Measurements from ENCODE around the gene GAA. TPM values are rescaled to one million over a fixed set of nuclear protein-coding genes. Genes with fewer than 3 reads are reported as not detected.

The GAA gene
- 10 to 100 TPM; 38.7 to 43.1 TPM for total RNA-seq

GRCh38 chr17:80101011-80101945 is at the start of gene GAA:
GAA (plus strand) TSS chr17:80101581; CDS start chr17:80104587, 3,006 bp downstream.
- POLR2A ChIA-PET = interaction anchor here (0.6 to 1.4 kb wide), 4 partner anchors 16 to 354 kb away, joined by 3 to 5 read pairs (median 3); no protein-coding TSS in a partner anchor
- CTCF ChIA-PET = interaction anchor here (0.6 to 1.8 kb wide), 23 partner anchors 9 to 162 kb away, joined by 3 to 13 read pairs (median 4); partner anchors contain the start of gene EIF4A3

- ChIA-PET POLR2A (no interaction called here), CTCF (interaction anchor here (0.6 kb wide), 1 partner anchor 908 kb away, joined by 4 read pairs; no protein-coding TSS in a partner anchor)
Measured at GRCh38 chr17:80051681-80052080, 49.7 kb upstream of the GAA start.

DNA sequence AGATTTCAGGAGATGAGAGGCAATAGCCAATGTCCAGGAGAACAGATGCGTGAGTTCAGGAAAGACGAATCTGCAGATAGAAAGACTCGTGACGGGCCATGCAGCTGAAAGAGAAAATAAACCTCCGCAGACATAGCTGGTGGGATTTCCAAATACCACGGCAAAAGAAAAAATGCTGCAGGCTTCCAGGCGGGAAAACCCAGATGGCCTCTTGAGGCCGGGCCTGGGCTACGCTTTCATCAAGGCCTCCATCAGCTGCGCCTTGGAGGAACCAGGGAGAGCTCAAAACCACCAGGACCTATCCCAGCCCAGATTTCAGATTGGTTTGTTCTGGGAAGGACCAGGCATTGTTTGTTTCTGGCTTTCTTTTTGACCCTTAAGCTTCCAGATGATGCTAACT is 48.3 kb upstream of the GAA start:
- ChIA-PET CTCF (no interaction called here), POLR2A (no interaction called here)

DNA sequence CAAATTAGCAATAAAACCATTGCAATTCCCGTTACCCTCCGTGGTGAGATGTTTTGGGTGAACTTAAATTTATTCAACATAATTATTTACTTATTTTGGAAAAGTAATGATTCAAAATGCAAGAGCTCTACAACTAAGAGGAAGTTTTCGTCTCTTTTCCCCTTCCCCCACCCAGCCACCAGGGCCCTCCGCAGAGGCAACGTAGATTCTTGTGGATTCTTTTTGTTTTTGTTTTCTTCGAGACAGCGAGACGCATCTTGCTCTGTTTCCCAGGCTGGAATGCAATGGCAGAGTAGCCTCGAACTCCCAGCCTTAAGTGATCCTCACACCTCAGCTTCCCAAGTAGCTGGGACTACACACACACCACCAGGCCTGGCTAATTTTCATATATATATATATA is 45.8 kb upstream of the GAA start:
- CTCF ChIA-PET = interaction anchor here (1.3 kb wide), 1 partner anchor 47 kb away, joined by 3 read pairs; no protein-coding TSS in a partner anchor

DNA sequence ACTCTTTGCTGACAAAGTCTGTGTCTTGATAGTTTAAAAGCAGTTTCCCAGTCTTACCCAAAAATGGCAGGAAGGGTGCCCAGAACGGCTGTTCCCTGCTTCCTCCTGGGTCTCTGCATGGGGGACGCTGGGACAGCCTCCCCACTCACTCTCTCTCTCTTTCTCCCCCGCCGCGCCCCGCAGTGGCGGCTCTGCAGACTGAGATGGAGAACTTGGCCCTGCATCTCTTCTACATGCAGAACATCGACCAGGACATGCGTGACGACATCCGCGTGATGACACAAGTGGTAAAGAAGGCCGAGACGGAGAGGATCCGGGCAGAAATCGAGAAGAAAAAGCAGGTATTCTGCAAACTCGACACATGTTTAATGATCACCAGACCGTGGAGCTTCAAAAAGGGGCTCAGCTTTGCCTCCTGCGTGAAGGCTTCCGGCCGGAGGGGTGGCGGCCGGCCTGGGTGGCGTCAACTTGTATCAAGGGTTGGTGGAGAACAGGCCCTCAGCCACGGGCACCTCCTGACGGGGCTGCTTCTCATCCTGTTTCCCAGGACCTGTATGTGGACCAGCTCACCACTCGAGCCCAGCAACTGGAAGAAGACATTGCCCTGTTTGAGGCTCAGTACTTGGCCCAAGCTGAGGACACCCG is 42.9 kb upstream of the GAA start:
- ChIA-PET POLR2A (no interaction called here), CTCF (interaction anchor here (1.6 kb wide), 1 partner anchor 50 kb away, joined by 6 read pairs; no protein-coding TSS in a partner anchor)

More for the DNA sequence above, 45.8 kb upstream of the GAA start:
- POLR2A ChIA-PET = no interaction called here

DNA sequence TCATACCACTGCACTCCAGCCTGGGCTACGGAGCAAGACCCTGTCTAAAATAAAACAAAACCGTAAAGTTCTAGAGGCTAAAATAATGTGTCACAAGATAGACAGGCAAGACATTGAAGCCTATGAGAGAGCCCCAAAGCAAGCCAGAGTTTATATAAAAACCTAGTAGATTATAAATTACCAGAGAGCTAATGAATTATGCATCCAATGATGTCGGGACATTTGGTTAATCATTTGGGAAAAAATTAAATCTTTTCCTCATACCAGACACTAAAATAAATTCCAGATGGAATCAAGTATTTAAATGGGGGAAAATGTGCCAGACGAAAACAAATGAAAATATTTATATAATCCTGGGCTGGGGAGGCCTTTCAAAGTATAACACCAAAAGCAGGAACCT is 40.7 kb upstream of the GAA start:
- ChIA-PET POLR2A (no interaction called here), CTCF (interaction anchor here (1.1 kb wide), 1 partner anchor 52 kb away, joined by 3 read pairs; no protein-coding TSS in a partner anchor)

DNA sequence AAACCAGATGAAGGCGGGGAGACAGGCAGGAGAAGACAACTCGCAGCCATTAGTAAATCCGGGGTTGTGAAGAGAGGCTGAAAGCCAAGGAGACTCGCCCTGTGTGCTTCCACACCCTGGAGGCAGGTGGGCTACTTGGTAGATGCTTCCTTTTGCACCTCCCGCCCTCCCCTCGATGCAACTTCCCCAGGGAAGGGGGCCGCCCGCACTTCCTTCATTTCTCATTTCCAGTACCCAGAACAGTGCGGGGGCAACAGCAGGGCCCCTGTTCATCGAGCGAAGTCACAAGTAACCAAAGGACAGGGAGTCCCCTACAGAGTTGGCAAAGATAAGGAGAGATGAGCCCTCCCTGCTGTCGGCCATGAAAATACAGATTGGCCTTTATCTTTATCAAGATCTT is 40.0 kb upstream of the GAA start:
- POLR2A ChIA-PET = no interaction called here
- CTCF ChIA-PET = no interaction called here

DNA sequence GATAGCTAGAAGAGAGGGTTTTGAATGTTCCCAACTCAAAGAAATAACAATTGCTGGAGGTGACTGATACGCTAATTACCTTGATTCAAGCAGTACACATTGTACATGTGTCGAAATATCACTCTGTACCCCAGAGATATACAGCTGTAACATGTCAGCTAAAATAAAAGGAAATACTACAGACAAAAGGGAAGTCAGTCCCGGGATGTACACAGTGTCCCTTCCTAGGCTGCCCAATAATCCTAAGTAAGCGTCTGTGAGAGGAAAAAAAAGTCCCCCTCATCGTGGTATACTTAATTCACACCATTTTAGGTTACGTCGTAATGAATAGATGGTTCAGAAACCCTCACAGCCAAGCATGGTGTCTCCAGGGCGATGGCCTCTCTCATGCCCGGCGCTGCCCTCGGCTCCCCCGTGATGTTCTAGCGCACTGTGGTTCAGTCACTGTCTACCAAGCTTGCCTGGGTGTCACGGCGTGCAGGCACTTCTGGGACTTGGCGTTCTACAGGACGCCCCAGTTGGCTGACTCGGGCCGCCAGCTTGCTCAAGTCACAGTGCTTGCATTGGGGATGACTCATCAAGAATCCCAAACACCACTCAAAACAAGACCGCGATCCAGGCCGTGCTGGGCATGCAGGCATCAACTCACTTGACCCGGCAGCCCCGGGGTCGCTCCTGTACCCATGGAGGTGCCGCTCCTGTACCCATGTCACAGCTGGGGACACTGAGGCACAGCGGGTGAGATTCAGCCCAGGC is 37.4 kb upstream of the GAA start:
- POLR2A ChIA-PET = no interaction called here
- CTCF ChIA-PET = no interaction called here

DNA sequence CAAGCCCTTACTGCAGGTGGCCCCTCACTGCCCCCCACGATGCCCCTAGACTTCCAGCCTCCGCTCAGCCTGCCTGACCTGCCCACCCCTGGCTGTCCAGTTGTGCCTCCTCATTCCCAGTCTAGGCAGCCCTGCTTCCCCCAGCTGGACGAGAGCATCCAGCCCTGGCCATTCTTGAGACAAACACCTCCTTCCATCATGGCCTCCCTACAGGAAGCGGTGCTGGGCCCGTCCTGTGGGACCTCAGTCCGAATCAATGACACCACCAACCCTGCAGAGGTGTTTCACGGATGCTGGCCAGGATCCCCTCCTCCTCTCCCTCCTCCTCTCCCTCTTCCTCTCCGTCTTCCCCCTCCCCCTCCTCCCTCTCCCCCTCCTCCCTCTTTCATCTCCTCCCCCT is 36.7 kb upstream of the GAA start:
- ChIA-PET CTCF (no interaction called here), POLR2A (no interaction called here)

DNA sequence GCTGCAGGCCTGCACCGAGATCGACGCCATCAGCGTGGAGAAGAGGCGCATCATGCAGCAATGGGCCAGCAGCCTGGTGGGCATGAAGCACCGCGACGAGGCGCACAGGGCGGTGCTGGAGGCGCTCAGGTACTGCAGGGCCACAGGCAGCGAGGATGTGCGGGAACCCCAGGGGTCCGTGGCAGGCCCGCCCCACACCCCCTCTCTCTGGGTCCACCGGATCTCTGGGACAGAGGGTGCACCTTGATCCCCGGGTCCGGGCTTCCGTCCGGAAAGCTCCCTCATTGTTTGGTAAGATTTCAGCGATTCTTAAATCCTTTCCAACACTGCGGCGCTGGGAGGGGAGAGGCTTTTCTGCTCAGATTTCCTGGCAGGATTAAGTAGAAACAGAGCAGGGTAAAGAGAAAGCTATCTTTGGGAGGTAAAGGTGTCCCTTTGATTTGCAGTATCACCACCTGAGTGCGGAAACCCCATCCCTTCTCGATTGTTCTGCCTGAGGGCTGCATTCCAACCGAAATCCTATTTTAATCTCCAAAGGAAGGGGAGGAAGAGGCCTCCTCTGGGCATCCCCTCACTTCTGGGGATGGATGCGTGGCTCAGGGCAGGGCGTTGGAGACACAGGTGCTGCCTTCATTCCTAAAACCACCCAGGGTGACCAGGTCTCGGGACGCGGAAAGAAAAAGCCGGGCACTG is 35.8 kb upstream of the GAA start:
- POLR2A ChIA-PET = no interaction called here
- CTCF ChIA-PET = no interaction called here

GRCh38 chr17:80067393-80067986 is 33.9 kb upstream of the GAA start:
- POLR2A ChIA-PET = no interaction called here
- CTCF ChIA-PET = no interaction called here

DNA sequence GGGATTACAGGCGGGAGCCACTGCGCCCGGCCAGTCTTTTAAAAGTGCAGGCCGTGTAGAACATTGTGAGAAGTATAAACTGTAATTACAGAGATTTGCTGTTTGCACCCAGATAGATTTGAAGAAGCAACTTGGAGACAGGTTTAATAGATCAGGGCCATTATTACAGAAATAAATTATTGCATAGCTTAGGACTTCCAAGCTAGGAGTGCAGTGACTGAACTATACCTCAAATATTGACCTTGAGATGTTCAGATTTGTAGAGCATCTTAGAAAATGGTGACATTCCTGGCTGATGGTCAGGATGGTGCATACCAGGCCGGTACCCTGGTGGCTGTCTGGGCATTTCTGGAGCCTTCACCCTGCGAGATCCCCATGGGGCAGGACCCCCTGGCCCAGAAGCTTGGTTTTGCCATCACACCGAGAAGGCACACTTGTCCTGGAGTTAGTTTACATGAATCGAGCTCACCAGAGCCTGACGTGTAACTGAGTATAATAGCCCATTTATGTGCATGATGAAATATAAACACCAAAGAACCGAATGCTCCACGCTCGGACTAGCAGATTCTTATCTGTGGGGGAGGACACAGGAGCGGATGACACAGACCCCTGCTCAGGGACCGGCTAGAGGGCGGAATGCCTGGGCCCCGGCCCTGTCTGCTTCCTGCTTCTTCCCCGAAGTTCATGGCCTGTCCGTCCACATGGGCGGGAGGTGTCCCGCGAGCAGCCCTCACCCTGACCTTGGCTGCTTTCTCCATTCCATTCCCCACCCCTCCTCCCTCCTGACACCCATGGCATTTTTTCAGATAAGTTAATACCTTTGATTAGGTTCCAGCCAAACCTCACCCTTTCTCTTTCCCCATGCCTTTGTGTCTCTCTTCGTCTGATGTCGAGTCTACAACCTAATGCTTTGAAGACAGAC is 32.8 kb upstream of the GAA start:
- ChIA-PET POLR2A (no interaction called here), CTCF (interaction anchor here (0.6 kb wide), 1 partner anchor 53 kb away, joined by 4 read pairs; no protein-coding TSS in a partner anchor)

DNA sequence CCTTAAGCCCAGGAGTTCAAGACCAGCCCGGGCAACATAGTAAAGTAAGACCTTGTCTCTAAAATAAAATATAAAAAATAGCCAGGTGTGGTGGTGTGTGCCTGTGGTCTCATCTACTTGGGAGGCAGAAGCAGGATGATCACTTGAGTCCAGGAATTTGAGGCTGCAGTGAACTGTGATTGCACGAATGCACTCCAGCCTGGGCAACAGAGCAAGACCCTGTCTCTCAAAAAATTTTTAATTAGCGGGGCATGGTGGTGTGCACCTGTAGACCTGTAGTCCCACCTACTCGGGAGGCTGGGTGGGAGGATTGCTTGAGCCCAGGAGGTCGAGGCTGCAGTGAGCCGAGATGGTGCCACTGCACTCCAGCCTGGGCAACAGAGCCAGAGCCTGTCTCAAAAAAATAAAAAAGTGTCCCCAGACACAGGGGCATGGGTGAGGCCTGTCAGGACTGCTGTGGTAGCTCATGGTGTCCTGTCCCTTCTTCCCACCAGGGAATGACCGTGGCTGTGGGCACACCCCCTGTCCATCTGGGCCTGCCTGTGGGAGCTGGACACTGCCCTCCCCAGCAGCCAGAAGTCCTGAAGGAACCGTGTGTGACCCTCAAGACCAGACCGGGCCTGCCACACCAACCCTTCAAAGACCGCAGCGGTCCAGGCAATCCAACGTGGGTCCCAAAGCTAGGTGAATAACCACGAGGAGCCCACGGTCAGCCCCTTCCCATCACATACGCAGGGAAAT is 30.8 kb upstream of the GAA start:
- ChIA-PET POLR2A (no interaction called here), CTCF (no interaction called here)

DNA sequence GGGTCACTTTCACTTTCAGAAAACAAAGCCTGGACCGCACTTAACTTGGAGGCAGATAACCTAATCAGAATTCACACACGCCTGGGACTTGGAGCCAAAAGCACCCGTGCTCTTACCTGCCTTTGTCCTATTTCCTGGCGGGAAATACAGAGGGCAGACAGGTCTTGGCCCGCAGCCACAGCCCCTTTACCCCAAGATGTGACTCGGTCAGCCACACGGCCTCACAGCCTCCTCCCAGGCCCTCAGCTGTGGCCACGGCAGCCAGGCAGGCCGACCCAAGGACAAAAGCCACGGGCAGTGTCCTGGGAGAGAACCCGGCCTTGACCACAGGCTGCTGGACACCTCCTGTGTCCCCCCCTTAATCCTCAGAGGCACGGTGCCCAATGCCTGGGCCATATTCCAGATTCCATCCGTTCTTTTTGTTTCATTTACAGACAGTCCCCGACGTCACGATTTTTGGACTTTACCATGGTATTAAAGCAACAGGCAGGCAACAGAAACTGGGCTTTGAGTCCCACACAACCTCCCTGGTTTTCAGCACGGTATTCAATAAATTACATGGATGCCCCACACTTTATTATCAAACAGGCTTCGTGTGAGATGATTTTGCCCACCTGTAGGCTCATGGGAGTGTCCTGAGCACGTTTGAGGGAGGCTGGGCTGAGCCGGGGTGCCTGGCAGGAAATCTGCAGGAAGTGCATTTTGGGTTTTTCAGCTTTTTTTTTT is 30.1 kb upstream of the GAA start:
- POLR2A ChIA-PET = no interaction called here

DNA sequence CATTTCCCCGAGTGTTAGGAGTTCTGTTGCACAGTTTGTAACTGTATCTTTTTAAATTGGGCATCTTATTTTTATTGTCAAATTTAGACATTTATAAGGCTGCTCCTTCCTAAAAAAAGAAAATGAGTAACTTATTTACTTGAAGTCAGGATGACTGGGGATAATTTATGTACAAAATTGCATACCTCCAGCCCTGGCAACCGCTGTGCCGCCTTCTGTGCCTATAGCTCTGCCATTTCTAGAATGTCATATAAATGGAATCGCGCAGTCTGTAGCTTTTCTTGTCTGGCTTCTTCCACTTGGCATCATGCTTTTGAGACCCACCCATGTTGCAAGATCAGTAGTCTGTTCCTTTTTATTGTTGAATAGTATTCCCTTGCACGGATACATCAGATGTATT is 29.0 kb upstream of the GAA start:
- ChIA-PET CTCF (no interaction called here), POLR2A (no interaction called here)

More for the DNA sequence above, 30.1 kb upstream of the GAA start:
- CTCF ChIA-PET = no interaction called here

- POLR2A ChIA-PET = no interaction called here
Measured at GRCh38 chr17:80080081-80080480, 21.3 kb upstream of the GAA start.

DNA sequence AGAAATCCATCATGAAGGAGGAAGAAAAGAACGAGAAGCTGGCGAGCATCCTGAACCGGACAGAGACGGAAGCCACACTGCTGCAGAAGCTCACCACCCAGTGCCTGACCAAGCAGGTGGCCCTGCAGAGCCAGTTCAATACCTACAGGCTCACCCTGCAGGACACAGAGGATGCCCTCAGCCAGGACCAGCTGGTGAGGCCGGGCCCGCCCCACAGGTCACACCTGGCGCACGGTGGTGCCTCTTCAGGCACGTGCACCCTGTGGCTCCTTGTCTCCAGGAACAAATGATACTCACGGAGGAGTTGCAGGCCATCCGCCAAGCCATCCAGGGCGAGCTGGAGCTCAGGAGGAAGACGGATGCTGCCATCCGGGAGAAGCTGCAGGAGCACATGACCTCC is 19.8 kb upstream of the GAA start:
- ChIA-PET CTCF (interaction anchor here (0.6 to 2.3 kb wide), 7 partner anchors 11 to 145 kb away, joined by 3 to 13 read pairs (median 5); partner anchors contain the start of gene GAA), POLR2A (interaction anchor here (0.5 kb wide), 1 partner anchor 48 kb away, joined by 3 read pairs; no protein-coding TSS in a partner anchor)

More at GRCh38 chr17:80080081-80080480, 21.3 kb upstream of the GAA start:
- CTCF ChIA-PET = no interaction called here
